Stimulated activated naive B cell treated with anti-CD40 and anti-IgM and Interleukin-4, amounts not matched to agents 10 μg/mL and 1 μg/mL and 100 μg/mL, for 72 hours (primary cell): ENCODE data around the gene ASCC1.

Experiments used
- ATAC-seq, 2 donors: fragments of 150-1000 bp; cut with Tn5 transposase; replicated peaks; 2 replicates each; pipeline ENCODE4 v1.10.0; 2021; ENCODE audit warnings: moderate library complexity in 1 of 2
- DNase-seq: peaks from one replicate; pipeline ENCODE4 v3.0.0; 2021
- H3K27ac Mint-ChIP-seq: one replicate; pipeline ENCODE4 v1.8.0; 2022; ENCODE audit warnings: mild to moderate bottlenecking, mixed read lengths
- H3K27me3 Mint-ChIP-seq, 2 donors: one replicate each; pipeline ENCODE4 v1.8.0; 2022; ENCODE audit warnings: mixed read lengths in 2 of 2
- H3K36me3 Mint-ChIP-seq, 2 donors: one replicate each; pipeline ENCODE4 v1.8.0; 2022; ENCODE audit warnings: mixed read lengths in 2 of 2, mild to moderate bottlenecking in 1 of 2
- H3K4me1 Mint-ChIP-seq, 2 donors: one replicate each; pipeline ENCODE4 v1.8.0; 2022; ENCODE audit warnings: mixed read lengths in 2 of 2, mild to moderate bottlenecking in 1 of 2
- H3K4me3 Mint-ChIP-seq, 2 donors: one replicate each; pipeline ENCODE4 v1.8.0; 2022; ENCODE audit warnings: mild to moderate bottlenecking in 2 of 2, mixed read lengths in 2 of 2, moderate library complexity in 1 of 2
- H3K9me3 Mint-ChIP-seq, 2 donors: one replicate each; pipeline ENCODE4 v1.8.0; 2022; ENCODE audit warnings: mixed read lengths in 2 of 2, mild to moderate bottlenecking in 1 of 2

The ASCC1 gene

GRCh38 chr10:72059843-72060822 lies 155.9 kb downstream of the ASCC1 start:
- ATAC-seq (no peak), DNase-seq (no peak)
- Mint-ChIP-seq H3K36me3 (peaks cover 4 to 20% of the 10 kb centered on the region in 2 donors), H3K4me3 (no peak overlapping the region), H3K27ac (peak overlapping the region; percentile 87), H3K9me3 (no peaks in the 10 kb centered on the region), H3K27me3 (no peaks in the 10 kb centered on the region), H3K4me1 (peaks cover 16 to 25% of the 10 kb centered on the region in 2 donors)

GRCh38 chr10:72058989-72059842 lies 156.9 kb downstream of the ASCC1 start:
- H3K4me1 Mint-ChIP-seq: peaks cover 25 to 30% of the 10 kb centered on the region in 2 donors

GRCh38 chr10:72058347-72058898 lies 157.7 kb downstream of the ASCC1 start:
- Mint-ChIP-seq H3K27me3 (no peaks in the 10 kb centered on the region), H3K36me3 (peaks cover 3 to 13% of the 10 kb centered on the region in 2 donors), H3K27ac (no peak overlapping the region), H3K4me3 (no peak overlapping the region), H3K9me3 (no peaks in the 10 kb centered on the region), H3K4me1 (peaks cover 30 to 31% of the 10 kb centered on the region in 2 donors)
- ATAC-seq: no peak
- no peak for DNase-seq

More at GRCh38 chr10:72058989-72059842, 156.9 kb downstream of the ASCC1 start:
- Mint-ChIP-seq H3K27me3 (no peaks in the 10 kb centered on the region), H3K9me3 (no peaks in the 10 kb centered on the region), H3K27ac (peak overlapping the region; percentile 87), H3K4me3 (no peak overlapping the region), H3K36me3 (peaks cover 4 to 17% of the 10 kb centered on the region in 2 donors)
- ATAC-seq (no peak), DNase-seq (no peak)

- no peak for DNase-seq
- ATAC-seq: no peak
- Mint-ChIP-seq H3K9me3 (no peaks in the 10 kb centered on the region), H3K27me3 (no peaks in the 10 kb centered on the region), H3K4me1 (peaks cover 31 to 32% of the 10 kb centered on the region in 2 donors), H3K27ac (peak overlapping the region; percentile 42), H3K4me3 (no peak overlapping the region), H3K36me3 (peaks cover 2 to 5% of the 10 kb centered on the region in 2 donors)
Observed at GRCh38 chr10:72056932-72057751, 158.9 kb downstream of the ASCC1 start.

- Mint-ChIP-seq H3K27me3 (no peaks in the 10 kb centered on the region), H3K27ac (no peak overlapping the region), H3K4me1 (peaks cover 25 to 28% of the 10 kb centered on the region in 2 donors), H3K9me3 (no peaks in the 10 kb centered on the region), H3K36me3 (no peaks in the 10 kb centered on the region), H3K4me3 (no peak overlapping the region)
- DNase-seq (no peak), ATAC-seq (no peak)
Observed at GRCh38 chr10:72056113-72056512, 160.0 kb downstream of the ASCC1 start.

GRCh38 chr10:72053690-72054089 lies 162.4 kb downstream of the ASCC1 start:
- no peak for DNase-seq
- Mint-ChIP-seq H3K4me3 (no peak overlapping the region), H3K36me3 (no peaks in the 10 kb centered on the region), H3K27ac (no peak overlapping the region), H3K9me3 (peaks cover 0 to 7% of the 10 kb centered on the region in 2 donors), H3K4me1 (peaks cover 20 to 35% of the 10 kb centered on the region in 2 donors), H3K27me3 (no peaks in the 10 kb centered on the region)
- ATAC-seq: no peak

- ATAC-seq: no peak
- H3K36me3 Mint-ChIP-seq: no peaks in the 10 kb centered on the region
- DNase-seq: no peak
- H3K4me1 Mint-ChIP-seq: peaks cover 23 to 41% of the 10 kb centered on the region in 2 donors
- H3K9me3 Mint-ChIP-seq: peaks cover 0 to 7% of the 10 kb centered on the region in 2 donors
- H3K4me3 Mint-ChIP-seq: no peak overlapping the region
- H3K27me3 Mint-ChIP-seq: no peaks in the 10 kb centered on the region
- H3K27ac Mint-ChIP-seq: no peak overlapping the region
Observed at GRCh38 chr10:72050873-72051272, 165.2 kb downstream of the ASCC1 start.

GRCh38 chr10:72049969-72050781 lies 165.9 kb downstream of the ASCC1 start:
- Mint-ChIP-seq H3K4me1 (peaks cover 20 to 41% of the 10 kb centered on the region in 2 donors), H3K36me3 (no peaks in the 10 kb centered on the region)

GRCh38 chr10:72049472-72049871 lies 166.6 kb downstream of the ASCC1 start:
- peaks cover 15 to 34% of the 10 kb centered on the region in 2 donors for H3K4me1 Mint-ChIP-seq
- peaks cover 0 to 7% of the 10 kb centered on the region in 2 donors for H3K9me3 Mint-ChIP-seq
- no peak overlapping the region for H3K27ac Mint-ChIP-seq
- no peaks in the 10 kb centered on the region for H3K27me3 Mint-ChIP-seq
- no peak for ATAC-seq
- H3K36me3 Mint-ChIP-seq: no peaks in the 10 kb centered on the region
- DNase-seq: no peak
- no peak overlapping the region for H3K4me3 Mint-ChIP-seq

More at GRCh38 chr10:72049969-72050781, 165.9 kb downstream of the ASCC1 start:
- Mint-ChIP-seq H3K4me3 (no peak overlapping the region), H3K27me3 (no peaks in the 10 kb centered on the region), H3K27ac (peak overlapping the region; percentile 59), H3K9me3 (peaks cover 0 to 7% of the 10 kb centered on the region in 2 donors)
- DNase-seq (no peak), ATAC-seq (peak; percentile 59 to 60)

- DNase-seq (peak; percentile 79), ATAC-seq (peak; percentile 89 to 92)
- peaks cover 0 to 7% of the 10 kb centered on the region in 2 donors for H3K9me3 Mint-ChIP-seq
- H3K27ac Mint-ChIP-seq: peak overlapping the region; percentile 47
- H3K4me3 Mint-ChIP-seq: no peak overlapping the region
- no peaks in the 10 kb centered on the region for H3K36me3 Mint-ChIP-seq
- no peaks in the 10 kb centered on the region for H3K27me3 Mint-ChIP-seq
- H3K4me1 Mint-ChIP-seq: peaks cover 15 to 25% of the 10 kb centered on the region in 2 donors
Observed at GRCh38 chr10:72048450-72049124, 167.5 kb downstream of the ASCC1 start.
